Measurements from ENCODE around the gene LSAMP. TPM values are rescaled to one million over a fixed set of nuclear protein-coding genes. Genes with fewer than 3 reads are reported as not detected.

The LSAMP gene
- total and polyA plus RNA-seq, 2 of the 8 experiments (the other 6 are each of a cell fraction or from before 2014, with no cell fraction given): 1.8 to 5.7 TPM

GRCh38 chr3:116444115-116444747 is 1.1 kb downstream of the LSAMP start (continued):
- TF ChIP-seq RBBP5 (IDR thresholded peaks at IDR 0.05; ENCODE audit: borderline replicate concordance, low read depth, low read length): no peak

All from H1 (cell line).